ENCODE measurements around the gene BLTP2.

Gene BLTP2

DNA sequence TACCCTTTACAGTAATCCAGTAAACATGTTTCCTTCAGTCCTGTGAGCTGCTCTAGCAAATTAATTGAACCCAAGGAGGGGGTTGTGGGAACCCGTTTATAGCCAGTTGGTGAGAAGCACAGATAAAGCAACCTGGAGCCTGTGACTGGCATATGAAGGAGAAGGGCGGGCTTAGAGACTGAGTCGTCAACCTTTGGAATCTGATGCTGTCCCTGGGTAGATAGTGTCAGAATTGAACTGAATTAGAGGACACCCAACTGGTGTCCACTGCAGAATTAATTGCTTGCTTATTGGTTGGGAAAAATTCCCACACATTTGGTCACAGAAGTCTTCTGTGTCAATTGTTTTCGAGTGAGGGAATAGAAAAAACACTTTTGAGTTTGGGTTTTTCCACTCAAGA lies 18.1 kb downstream of the BLTP2 start:
- TF ChIP-seq, protein P1, sequence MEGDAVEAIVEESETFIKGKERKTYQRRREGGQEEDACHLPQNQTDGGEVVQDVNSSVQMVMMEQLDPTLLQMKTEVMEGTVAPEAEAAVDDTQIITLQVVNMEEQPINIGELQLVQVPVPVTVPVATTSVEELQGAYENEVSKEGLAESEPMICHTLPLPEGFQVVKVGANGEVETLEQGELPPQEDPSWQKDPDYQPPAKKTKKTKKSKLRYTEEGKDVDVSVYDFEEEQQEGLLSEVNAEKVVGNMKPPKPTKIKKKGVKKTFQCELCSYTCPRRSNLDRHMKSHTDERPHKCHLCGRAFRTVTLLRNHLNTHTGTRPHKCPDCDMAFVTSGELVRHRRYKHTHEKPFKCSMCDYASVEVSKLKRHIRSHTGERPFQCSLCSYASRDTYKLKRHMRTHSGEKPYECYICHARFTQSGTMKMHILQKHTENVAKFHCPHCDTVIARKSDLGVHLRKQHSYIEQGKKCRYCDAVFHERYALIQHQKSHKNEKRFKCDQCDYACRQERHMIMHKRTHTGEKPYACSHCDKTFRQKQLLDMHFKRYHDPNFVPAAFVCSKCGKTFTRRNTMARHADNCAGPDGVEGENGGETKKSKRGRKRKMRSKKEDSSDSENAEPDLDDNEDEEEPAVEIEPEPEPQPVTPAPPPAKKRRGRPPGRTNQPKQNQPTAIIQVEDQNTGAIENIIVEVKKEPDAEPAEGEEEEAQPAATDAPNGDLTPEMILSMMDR (IDR thresholded peaks at IDR 0.05; ENCODE audit: control insufficient read depth, extremely low read depth, insufficient read depth): no peak
- no peak for DNase-seq (ENCODE audit: low read depth)
- no peak overlapping the region for H3K4me3 ChIP-seq (ENCODE audit: low read depth, low read length)

DNA sequence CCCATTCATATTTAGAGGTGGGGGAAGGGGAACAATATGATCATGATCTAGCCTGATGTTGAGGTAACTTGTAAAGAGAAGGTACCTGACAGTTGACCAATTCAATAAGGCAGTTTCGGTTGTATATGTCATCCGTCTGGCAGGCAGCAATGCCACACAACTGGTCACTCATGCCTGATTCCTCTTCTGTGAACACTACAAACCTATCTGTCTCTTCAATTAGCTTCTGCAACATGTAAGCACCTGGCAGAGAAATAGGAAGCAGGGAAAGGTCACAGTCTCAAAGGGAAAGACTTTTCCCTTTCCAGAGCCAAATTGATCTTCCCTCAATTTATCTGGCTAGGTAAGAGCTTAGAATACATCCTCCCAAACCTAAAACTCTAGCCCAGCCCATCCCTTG lies 20.8 kb downstream of the BLTP2 start:
- DNase-seq (ENCODE audit: low read depth): no peak
- H3K4me3 ChIP-seq (ENCODE audit: low read depth, low read length): no peak overlapping the region
- TF ChIP-seq, protein P1 (IDR thresholded peaks at IDR 0.05; ENCODE audit: control insufficient read depth, extremely low read depth, insufficient read depth): no peak

DNA sequence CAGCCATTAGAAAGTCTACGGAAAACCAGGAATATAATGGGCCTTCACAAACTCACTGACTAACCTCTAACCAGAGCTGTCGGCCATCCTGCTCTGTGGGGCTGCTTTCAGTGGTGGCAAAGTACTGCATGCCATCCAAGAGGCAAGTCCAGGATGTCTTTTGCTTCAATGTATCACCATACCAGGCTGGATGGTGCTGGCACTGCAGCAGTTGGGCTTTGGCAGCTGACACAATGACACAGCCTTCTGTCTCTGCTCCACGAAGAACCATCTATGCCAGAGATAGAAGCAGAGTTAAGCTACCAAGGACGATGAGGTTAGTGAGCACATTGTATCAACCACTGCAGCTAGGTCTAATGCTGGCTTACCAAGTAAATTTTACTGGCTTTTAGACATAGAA lies 21.3 kb downstream of the BLTP2 start:
- TF ChIP-seq, protein P1 (IDR thresholded peaks at IDR 0.05; ENCODE audit: control insufficient read depth, extremely low read depth, insufficient read depth): no peak
- DNase-seq (ENCODE audit: low read depth): no peak
- no peak overlapping the region for H3K4me3 ChIP-seq (ENCODE audit: low read depth, low read length)

DNA sequence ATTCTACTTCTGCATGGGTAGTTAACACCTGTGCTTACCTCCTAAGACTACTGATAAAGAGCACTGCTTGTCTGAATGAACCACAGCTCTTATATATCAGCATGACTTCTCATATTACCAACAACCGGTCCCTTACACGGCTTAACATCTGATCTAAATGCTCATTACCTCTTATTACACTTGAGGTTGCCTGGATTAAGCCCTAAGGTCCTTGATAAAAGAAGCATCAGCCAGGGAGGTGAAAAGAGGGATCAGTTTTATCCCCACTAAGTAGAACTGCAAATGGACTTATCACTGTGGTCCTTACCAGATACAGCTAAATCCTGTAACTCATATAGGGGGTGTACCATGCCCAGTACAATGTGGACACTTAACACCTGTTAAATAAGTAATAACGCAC lies 22.8 kb downstream of the BLTP2 start:
- H3K4me3 ChIP-seq (ENCODE audit: low read depth, low read length): no peak overlapping the region
- TF ChIP-seq, protein P1 (IDR thresholded peaks at IDR 0.05; ENCODE audit: control insufficient read depth, extremely low read depth, insufficient read depth): no peak
- DNase-seq (ENCODE audit: low read depth): no peak

DNA sequence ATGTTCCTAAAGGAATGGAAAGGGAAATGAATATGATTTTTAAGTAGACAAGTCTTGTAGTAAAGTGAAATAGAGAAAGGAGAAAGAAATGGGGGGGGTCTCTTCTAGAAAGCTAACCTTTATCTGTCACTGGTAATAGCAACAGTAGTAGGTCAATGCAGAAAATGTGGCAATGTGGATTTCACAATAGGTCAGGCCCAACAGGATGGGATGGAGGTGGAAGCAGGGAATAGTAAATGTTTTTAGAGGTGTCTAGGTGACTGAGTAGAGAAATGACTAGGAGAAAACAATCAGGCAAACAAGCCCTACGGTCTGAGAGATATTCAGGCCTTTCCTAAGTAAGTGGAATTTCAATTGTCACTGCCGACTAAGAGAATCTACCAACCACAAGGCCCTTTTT lies 24.9 kb downstream of the BLTP2 start:
- TF ChIP-seq, protein P1 (IDR thresholded peaks at IDR 0.05; ENCODE audit: control insufficient read depth, extremely low read depth, insufficient read depth): no peak
- no peak overlapping the region for H3K4me3 ChIP-seq (ENCODE audit: low read depth, low read length)
- no peak for DNase-seq (ENCODE audit: low read depth)

DNA sequence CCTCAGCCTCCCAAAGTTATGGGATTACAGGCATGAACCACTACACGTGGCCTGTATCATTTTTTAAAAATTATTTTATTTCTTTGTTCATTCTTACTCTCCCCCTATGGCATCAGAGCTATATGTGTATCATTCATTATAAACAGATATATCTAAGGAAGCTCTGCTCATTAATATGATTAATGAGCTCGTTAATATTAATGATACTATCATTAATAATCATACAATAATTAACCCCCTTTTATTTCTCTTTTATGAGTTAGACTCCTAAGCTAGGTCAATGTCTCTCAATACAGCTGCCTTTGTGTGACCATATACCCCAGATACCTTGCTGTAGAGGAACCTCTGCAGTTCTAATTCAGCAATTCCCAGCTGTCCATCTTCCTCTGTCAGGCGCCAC lies 26.5 kb downstream of the BLTP2 start:
- TF ChIP-seq, protein P1 (IDR thresholded peaks at IDR 0.05; ENCODE audit: control insufficient read depth, extremely low read depth, insufficient read depth): no peak
- DNase-seq (ENCODE audit: low read depth): no peak
- H3K4me3 ChIP-seq (ENCODE audit: low read depth, low read length): no peak overlapping the region

DNA sequence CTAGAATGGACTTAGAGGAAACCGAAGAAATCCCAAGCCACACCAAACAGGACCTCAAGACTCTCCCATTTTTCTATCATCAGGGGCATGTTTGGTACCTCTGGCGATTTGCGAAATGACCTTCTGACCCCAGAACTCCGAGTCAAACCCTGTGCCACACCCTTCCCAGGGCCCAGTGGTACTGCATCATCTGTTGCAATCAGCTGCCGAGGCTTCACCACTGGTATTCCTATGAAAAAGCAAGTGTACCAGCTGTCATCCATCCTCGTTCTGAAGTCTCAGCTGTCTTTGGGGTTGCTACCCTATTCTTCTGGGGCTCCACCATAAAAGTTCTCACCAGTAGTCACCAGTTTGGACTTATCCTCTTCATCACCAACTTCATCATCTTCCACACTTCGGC lies 28.7 kb downstream of the BLTP2 start:
- H3K4me3 ChIP-seq (ENCODE audit: low read depth, low read length): no peak overlapping the region
- TF ChIP-seq, protein P1 (IDR thresholded peaks at IDR 0.05; ENCODE audit: control insufficient read depth, extremely low read depth, insufficient read depth): no peak
- DNase-seq (ENCODE audit: low read depth): no peak
